ENCODE data around the gene RTL5. TPM values are rescaled to one million over a fixed set of nuclear protein-coding genes. Genes with fewer than 3 reads are reported as not detected.
A peak's percentile ranks its signal among the peaks of the same experiment; 100 is the strongest.

The RTL5 gene
- total RNA-seq, 4 donors from 2014 or later: 3.7 to 6.9 (median 4.4) TPM

DNA sequence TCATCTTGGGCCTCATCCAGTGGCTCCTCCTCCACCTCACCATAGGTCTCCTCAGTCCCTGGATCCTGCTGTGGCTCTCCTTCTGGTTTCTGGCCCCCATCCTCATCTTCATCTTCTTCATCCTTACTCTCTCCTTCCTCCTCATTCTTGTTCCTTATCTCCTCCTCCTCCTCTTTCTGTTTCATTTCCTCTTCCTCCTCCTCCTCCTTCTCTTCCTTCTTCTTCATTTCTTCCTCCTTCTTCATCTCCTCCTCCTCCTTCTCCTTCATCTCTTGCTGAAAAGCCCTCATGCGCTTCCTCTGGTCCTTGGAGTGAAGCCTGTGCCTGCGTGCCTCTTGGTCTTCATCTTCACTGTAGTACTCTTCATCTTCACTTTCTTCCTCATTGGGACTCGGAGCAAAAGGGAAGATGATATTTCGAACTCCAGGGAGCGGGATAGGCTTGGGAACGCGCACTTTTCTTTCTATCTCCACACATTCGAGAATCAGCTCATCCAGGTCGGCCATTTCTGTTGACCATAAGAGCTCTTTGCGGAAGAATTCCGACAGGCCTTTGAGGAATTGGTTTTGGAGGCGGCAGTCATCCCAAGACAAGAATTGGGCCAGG is 1.5 kb downstream of the RTL5 start:
- DNase-seq (ENCODE audit: low spot score) (no peak), ATAC-seq (ENCODE audit: low FRiP score) (no peak)
- TF ChIP-seq, protein P1, sequence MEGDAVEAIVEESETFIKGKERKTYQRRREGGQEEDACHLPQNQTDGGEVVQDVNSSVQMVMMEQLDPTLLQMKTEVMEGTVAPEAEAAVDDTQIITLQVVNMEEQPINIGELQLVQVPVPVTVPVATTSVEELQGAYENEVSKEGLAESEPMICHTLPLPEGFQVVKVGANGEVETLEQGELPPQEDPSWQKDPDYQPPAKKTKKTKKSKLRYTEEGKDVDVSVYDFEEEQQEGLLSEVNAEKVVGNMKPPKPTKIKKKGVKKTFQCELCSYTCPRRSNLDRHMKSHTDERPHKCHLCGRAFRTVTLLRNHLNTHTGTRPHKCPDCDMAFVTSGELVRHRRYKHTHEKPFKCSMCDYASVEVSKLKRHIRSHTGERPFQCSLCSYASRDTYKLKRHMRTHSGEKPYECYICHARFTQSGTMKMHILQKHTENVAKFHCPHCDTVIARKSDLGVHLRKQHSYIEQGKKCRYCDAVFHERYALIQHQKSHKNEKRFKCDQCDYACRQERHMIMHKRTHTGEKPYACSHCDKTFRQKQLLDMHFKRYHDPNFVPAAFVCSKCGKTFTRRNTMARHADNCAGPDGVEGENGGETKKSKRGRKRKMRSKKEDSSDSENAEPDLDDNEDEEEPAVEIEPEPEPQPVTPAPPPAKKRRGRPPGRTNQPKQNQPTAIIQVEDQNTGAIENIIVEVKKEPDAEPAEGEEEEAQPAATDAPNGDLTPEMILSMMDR (IDR thresholded peaks at IDR 0.05): no peak

DNA sequence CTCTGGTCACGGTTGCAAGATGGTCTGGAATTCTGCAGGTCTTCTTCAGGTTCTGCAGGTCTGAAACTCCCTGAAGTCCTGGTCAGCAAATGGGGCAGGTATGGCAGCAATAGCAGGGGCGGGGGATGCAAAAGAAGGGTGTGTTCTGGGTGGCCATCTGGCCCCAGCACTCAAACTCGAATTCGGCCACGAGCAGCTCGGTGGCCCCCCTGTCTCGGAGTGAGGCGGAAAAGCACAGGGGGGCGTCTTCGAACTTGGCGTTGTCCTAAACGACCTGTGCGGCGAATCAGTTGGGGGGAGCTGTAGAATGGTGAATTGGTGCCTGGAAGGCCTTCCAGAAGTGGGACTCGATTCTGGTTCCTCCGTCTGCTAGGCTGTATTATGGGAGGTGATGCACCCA is 2.1 kb downstream of the RTL5 start:
- ATAC-seq (ENCODE audit: low FRiP score) (no peak), DNase-seq (ENCODE audit: low spot score) (no peak)
- TF ChIP-seq, protein P1 (IDR thresholded peaks at IDR 0.05): no peak

GRCh38 chrX:72128881-72129280 is 2.8 kb downstream of the RTL5 start:
- no peak for ATAC-seq (ENCODE audit: low FRiP score)
- DNase-seq (ENCODE audit: low spot score): no peak
- TF ChIP-seq, protein P1 (IDR thresholded peaks at IDR 0.05): no peak

DNA sequence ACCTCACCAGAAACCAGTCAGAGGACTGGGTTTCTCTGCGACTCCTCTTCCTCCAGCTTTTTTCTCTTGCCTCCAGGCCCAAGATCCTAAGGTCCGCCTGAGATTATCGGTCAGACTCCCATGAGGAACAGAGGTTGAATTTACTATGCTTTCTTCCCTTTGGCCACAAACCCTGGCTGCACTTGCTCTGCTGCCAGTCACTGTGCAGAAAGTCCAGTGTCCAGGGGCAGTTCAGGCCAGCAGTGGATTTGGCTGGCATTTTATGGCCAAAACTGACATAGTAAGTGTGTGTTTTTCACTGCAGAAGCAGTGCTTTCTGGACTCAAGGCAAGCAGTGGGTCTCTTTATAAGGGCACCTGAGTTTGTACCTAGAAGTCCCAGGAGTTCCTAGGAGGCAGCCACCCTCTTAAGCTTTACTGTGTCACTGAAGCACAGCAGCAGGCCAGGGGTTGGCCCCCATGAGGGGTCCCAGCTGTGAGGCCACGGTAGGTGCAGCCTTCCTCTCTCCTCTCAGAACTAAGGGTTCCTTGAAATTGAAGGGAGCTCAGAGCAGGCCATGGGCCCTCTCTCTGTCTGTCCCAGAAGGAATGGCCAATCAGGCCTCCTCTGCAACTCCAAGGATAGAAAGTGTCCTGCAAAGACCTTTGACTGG is 3.4 kb downstream of the RTL5 start:
- no peak for DNase-seq (ENCODE audit: low spot score)
- TF ChIP-seq, protein P1 (IDR thresholded peaks at IDR 0.05): no peak
- ATAC-seq (ENCODE audit: low FRiP score): no peak

GRCh38 chrX:72127332-72127731 is 4.4 kb downstream of the RTL5 start:
- ATAC-seq (ENCODE audit: low FRiP score) (no peak), DNase-seq (ENCODE audit: low spot score) (no peak)
- TF ChIP-seq, protein P1 (IDR thresholded peaks at IDR 0.05): no peak

GRCh38 chrX:72126539-72127140 is 5.1 kb downstream of the RTL5 start:
- ATAC-seq (ENCODE audit: low FRiP score): peak; percentile 69
- peak; percentile 89 for DNase-seq (ENCODE audit: low spot score)

More at GRCh38 chrX:72126539-72127140, 5.1 kb downstream of the RTL5 start:
- TF ChIP-seq, protein P1 (IDR thresholded peaks at IDR 0.05): peak in 1 of 3 donors; percentile 41
